Measurements from ENCODE around the gene PRKN.

PRKN gene

GRCh38 chr6:161744211-161745067 is 983.1 kb downstream of the PRKN start:
- Histone ChIP-seq H3K27ac (ENCODE audit: extremely low read depth, low read depth, low read length) (no peak overlapping the region), H3K4me1 (ENCODE audit: control insufficient read depth, insufficient read depth, low read length) (no peaks in the 10 kb centered on the region), H3K4me3 (ENCODE audit: low read depth, low read length) (no peak overlapping the region), H3K9me3 (ENCODE audit: control insufficient read depth, insufficient read depth, low read depth, low read length) (no peaks in the 10 kb centered on the region), H3K36me3 (ENCODE audit: control insufficient read depth in 2 of 2, insufficient read depth in 1 of 2, low read length in 2 of 2) (no peaks in the 10 kb centered on the region)
- TF ChIP-seq ZNF302 (tag by site-specific recombination; IDR thresholded peaks at IDR 0.05; ENCODE audit: low read depth) (no peak), RBAK (tag by site-specific recombination; IDR thresholded peaks at IDR 0.05) (no peak), ZNF426 (tag by site-specific recombination; IDR thresholded peaks at IDR 0.05) (no peak), ZNF768 (tag by site-specific recombination; IDR thresholded peaks at IDR 0.05) (no peak), ZNF843 (tag by site-specific recombination; IDR thresholded peaks at IDR 0.05) (no peak), ZNF785 (tag by site-specific recombination; IDR thresholded peaks at IDR 0.05) (no peak), ZNF146 (tag by site-specific recombination; IDR thresholded peaks at IDR 0.05) (no peak)
- ChIA-PET POLR2A (no interaction called here), CTCF (interaction anchor here (0.6 to 1.3 kb wide), 7 partner anchors 25 to 326 kb away, joined by 3 to 6 read pairs (median 3); no protein-coding TSS in a partner anchor)

- Histone ChIP-seq H3K4me3 (ENCODE audit: low read depth, low read length) (no peak overlapping the region), H3K9me3 (ENCODE audit: control insufficient read depth, insufficient read depth, low read depth, low read length) (no peaks in the 10 kb centered on the region), H3K27ac (ENCODE audit: extremely low read depth, low read depth, low read length) (no peak overlapping the region), H3K36me3 (ENCODE audit: control insufficient read depth in 2 of 2, insufficient read depth in 1 of 2, low read length in 2 of 2) (no peaks in the 10 kb centered on the region), H3K4me1 (ENCODE audit: control insufficient read depth, insufficient read depth, low read length) (no peaks in the 10 kb centered on the region)
- TF ChIP-seq ZBTB49 (tag by site-specific recombination; IDR thresholded peaks at IDR 0.05; ENCODE audit: low read depth) (no peak), ZBTB20 (tag by site-specific recombination; IDR thresholded peaks at IDR 0.05) (no peak), ZNF138 (tag by site-specific recombination; IDR thresholded peaks at IDR 0.05; ENCODE audit: borderline replicate concordance) (no peak), ZNF555 (tag by site-specific recombination; conservative IDR thresholded peaks at IDR 0.05) (no peak), ZNF596 (tag by site-specific recombination; IDR thresholded peaks at IDR 0.05) (no peak), SCRT2 (tag by site-specific recombination; IDR thresholded peaks at IDR 0.05) (no peak), OVOL3 (tag by site-specific recombination; IDR thresholded peaks at IDR 0.05) (no peak), ZNF645 (tag by site-specific recombination; IDR thresholded peaks at IDR 0.05) (no peak), TCF7L2 (IDR thresholded peaks at IDR 0.05; ENCODE audit: borderline replicate concordance, low read depth, low read length) (no peak), ZNF473 (tag by site-specific recombination; IDR thresholded peaks at IDR 0.05) (no peak), ZNF629 (tag by site-specific recombination; IDR thresholded peaks at IDR 0.05) (no peak), ZNF404 (tag by site-specific recombination; IDR thresholded peaks at IDR 0.05) (no peak), ZNF155 (tag by site-specific recombination; IDR thresholded peaks at IDR 0.05) (no peak)
- ChIA-PET POLR2A (no interaction called here), CTCF (interaction anchor here (0.6 to 1.1 kb wide), 4 partner anchors 26 to 280 kb away, joined by 3 to 6 read pairs (median 4); no protein-coding TSS in a partner anchor)
Measured at GRCh38 chr6:161743509-161744178, 983.9 kb downstream of the PRKN start.
